IMR-90 (cell line): ENCODE data around the gene NIPAL1. TPM values are rescaled to one million over a fixed set of nuclear protein-coding genes. Genes with fewer than 3 reads are reported as not detected.

ENCODE experiments used
- ATAC-seq: fragments of 200-7000 bp; cut with Tn5 transposase; 2 replicates; pipeline ENCODE4 v1.9.1; 2020; ENCODE audit warnings: low read depth, mild to moderate bottlenecking, moderate library complexity
- BruUV-seq: library from RNA; stranded (reverse); fragments of 400-500 nt; replicated peaks from 2 replicates; lab custom pipeline; 2021; lab: Mats Ljungman, UMichigan
- CTCF ChIA-PET: fragments of 300-600 bp; formaldehyde crosslinking; extraction: SDS; loops from one replicate; lab custom pipeline; 2021; ENCODE audit warnings: antibody characterized with exemption; lab: Yijun Ruan, JAX
- POLR2A ChIA-PET: fragments of 300-600 bp; sonication (Branson Sonifier 250); formaldehyde crosslinking; loops from one replicate; lab custom pipeline; 2022; ENCODE audit warnings: antibody characterized with exemption; ENCODE audit not compliant: unreplicated experiment; lab: Charles Lee
- DNase-seq: peaks from one replicate; pipeline ENCODE4 v3.0.0; 2013
- H2AFZ ChIP-seq: replicated peaks from 2 replicates; pipeline ENCODE3; 2013; ENCODE audit warnings: low read length, mild to moderate bottlenecking; ENCODE audit not compliant: poor library complexity
- H2AK5ac ChIP-seq: 2 replicates; pipeline ENCODE4 v1.6.1; 2013; ENCODE audit warnings: low read depth, low read length, inconsistent platforms
- H2AK9ac ChIP-seq: replicated peaks from 2 replicates; pipeline ENCODE3; 2013; ENCODE audit warnings: mild to moderate bottlenecking, low read depth, low read length, moderate library complexity; ENCODE audit not compliant: poor library complexity
- H2BK120ac ChIP-seq: 2 replicates; pipeline ENCODE4 v1.6.1; 2013; ENCODE audit warnings: low read depth, low read length, inconsistent platforms
- H2BK15ac ChIP-seq: 3 replicates; pipeline ENCODE4 v1.6.1; 2013; ENCODE audit warnings: low read depth, low read length, inconsistent platforms
- H2BK20ac ChIP-seq: 2 replicates; pipeline ENCODE4 v1.6.1; 2013; ENCODE audit warnings: low read depth, mild to moderate bottlenecking, inconsistent platforms, low read length, moderate library complexity
- H2BK5ac ChIP-seq: 2 replicates; pipeline ENCODE4 v1.6.1; 2013; ENCODE audit warnings: mild to moderate bottlenecking, low read depth, low read length, inconsistent platforms; ENCODE audit not compliant: poor library complexity, severe bottlenecking
- H3K14ac ChIP-seq: replicated peaks from 2 replicates; pipeline ENCODE4 v1.6.1; 2013; ENCODE audit warnings: low read depth, low read length, inconsistent platforms
- H3K18ac ChIP-seq: 2 replicates; pipeline ENCODE4 v1.6.1; 2013; ENCODE audit warnings: low read depth, low read length, control low read depth
- H3K23ac ChIP-seq: 2 replicates; pipeline ENCODE4 v1.6.1; 2013; ENCODE audit warnings: low read depth, low read length, inconsistent platforms
- H3K27ac ChIP-seq: 2 replicates; pipeline ENCODE4 v1.5.1; 2013; ENCODE audit warnings: mild to moderate bottlenecking, control low read depth, low read length; ENCODE audit not compliant: insufficient read depth
- H3K27me3 ChIP-seq: 2 replicates; pipeline ENCODE4 v1.6.1; 2013; ENCODE audit warnings: low read length; ENCODE audit not compliant: control insufficient read depth, insufficient read depth
- H3K36me3 ChIP-seq: 2 replicates; pipeline ENCODE4 v1.6.1; 2013; ENCODE audit warnings: low read length, mixed read lengths; ENCODE audit not compliant: control insufficient read depth, insufficient read depth
- H3K4ac ChIP-seq: 2 replicates; pipeline ENCODE4 v1.6.1; 2013; ENCODE audit warnings: low read depth, low read length, inconsistent platforms
- H3K4me1 ChIP-seq: 2 replicates; pipeline ENCODE4 v1.6.1; 2013; ENCODE audit warnings: low read length, mixed read lengths; ENCODE audit not compliant: control insufficient read depth, insufficient read depth
- H3K4me2 ChIP-seq: 2 replicates; pipeline ENCODE4 v1.6.1; 2013; ENCODE audit warnings: low read depth, mild to moderate bottlenecking, control low read depth, low read length, moderate library complexity
- H3K4me3 ChIP-seq: 2 replicates; pipeline ENCODE4 v1.5.1; 2013; ENCODE audit warnings: low read depth, mild to moderate bottlenecking, control low read depth, low read length, moderate library complexity; ENCODE audit not compliant: insufficient read depth
- H3K56ac ChIP-seq: 2 replicates; pipeline ENCODE4 v1.6.1; 2013; ENCODE audit warnings: low read length, inconsistent platforms; ENCODE audit not compliant: insufficient read depth; ENCODE audit errors: extremely low read depth
- H3K79me1 ChIP-seq, 2 experiments: 2 replicates each; pipeline ENCODE4 v1.6.1; 2013; ENCODE audit warnings: low read length in 2 of 2, inconsistent platforms in 1 of 2, low read depth in 1 of 2
- H3K9ac ChIP-seq: 2 replicates; pipeline ENCODE4 v1.6.1; 2013; ENCODE audit warnings: low read depth, low read length, control low read depth
- H3K9me1 ChIP-seq: 2 replicates; pipeline ENCODE4 v1.6.1; 2013; ENCODE audit warnings: low read length, inconsistent platforms; ENCODE audit not compliant: insufficient read depth
- H3K9me3 ChIP-seq: 2 replicates; pipeline ENCODE4 v1.6.1; 2013; ENCODE audit warnings: low read length; ENCODE audit not compliant: control insufficient read depth, insufficient read depth
- H4K20me1 ChIP-seq: 2 replicates; pipeline ENCODE4 v1.6.1; 2013; ENCODE audit warnings: low read length, inconsistent platforms; ENCODE audit not compliant: insufficient read depth
- H4K5ac ChIP-seq: 2 replicates; pipeline ENCODE4 v1.6.1; 2013; ENCODE audit warnings: mild to moderate bottlenecking, low read depth, low read length, control low read depth
- H4K8ac ChIP-seq, 2 experiments: 2 replicates each; pipeline ENCODE4 v1.6.1; 2013; ENCODE audit warnings: low read depth in 2 of 2, low read length in 2 of 2, control low read depth in 1 of 2, inconsistent platforms in 1 of 2
- H4K91ac ChIP-seq: 2 replicates; pipeline ENCODE4 v1.6.1; 2013; ENCODE audit warnings: low read depth, low read length, inconsistent platforms; ENCODE audit not compliant: insufficient read depth
- BHLHE40 ChIP-seq: fragments of 150-350 bp; IDR thresholded peaks from 2 replicates; pipeline ENCODE4 v1.6.1; 2016; ENCODE audit warnings: mild to moderate bottlenecking, low read depth, low read length
- CEBPB ChIP-seq: IDR thresholded peaks from 2 replicates; pipeline ENCODE4 v1.6.1; 2012; ENCODE audit warnings: low read depth, low read length, improper control_type of control experiment
- CHD1 ChIP-seq: IDR thresholded peaks from 2 replicates; pipeline ENCODE4 v1.6.1; 2012; ENCODE audit warnings: low read depth, low read length, improper control_type of control experiment
- FOS ChIP-seq: fragments of 150-350 bp; IDR thresholded peaks from 2 replicates; pipeline ENCODE4 v1.6.1; 2016; ENCODE audit warnings: low read depth, low read length
- MAFK ChIP-seq: IDR thresholded peaks from 2 replicates; pipeline ENCODE4 v1.6.1; 2012; ENCODE audit warnings: low read depth, low read length, improper control_type of control experiment
- MAZ ChIP-seq: IDR thresholded peaks from 2 replicates; pipeline ENCODE4 v1.6.1; 2012; ENCODE audit warnings: low read depth, mild to moderate bottlenecking, low read length, improper control_type of control experiment, moderate library complexity, borderline replicate concordance
- MXI1 ChIP-seq: IDR thresholded peaks from 2 replicates; pipeline ENCODE4 v1.6.1; 2012; ENCODE audit warnings: low read depth, mild to moderate bottlenecking, low read length, moderate library complexity, borderline replicate concordance
- NFE2L2 ChIP-seq: fragments of 150-350 bp; IDR thresholded peaks from 2 replicates; pipeline ENCODE4 v1.6.1; 2016; ENCODE audit warnings: low read depth, mild to moderate bottlenecking, low read length
- POLR2A ChIP-seq: IDR thresholded peaks from 2 replicates; pipeline ENCODE4 v1.6.1; 2012; ENCODE audit warnings: mild to moderate bottlenecking, low read depth, low read length
- RAD21 ChIP-seq: IDR thresholded peaks from 2 replicates; pipeline ENCODE4 v1.6.1; 2012; ENCODE audit warnings: low read length, improper control_type of control experiment
- RCOR1 ChIP-seq: IDR thresholded peaks from 2 replicates; pipeline ENCODE4 v1.6.1; 2012; ENCODE audit warnings: mild to moderate bottlenecking, low read length, improper control_type of control experiment; ENCODE audit not compliant: insufficient replicate concordance
- RFX5 ChIP-seq: IDR thresholded peaks from 2 replicates; pipeline ENCODE4 v1.8.0; 2012; ENCODE audit warnings: low read depth, mild to moderate bottlenecking, low read length, moderate library complexity
- SMC3 ChIP-seq: fragments of 150-350 bp; IDR thresholded peaks from 2 replicates; pipeline ENCODE4 v1.6.1; 2016; ENCODE audit warnings: low read depth, mild to moderate bottlenecking, antibody characterized with exemption, low read length, moderate library complexity
- WGBS, 2 experiments: methylation state at CpG; one replicate each; pipeline versions ENCODE4 v1.1.5 to v1.1.7; 2013; ENCODE audit warnings: missing lambda C conversion rate in 2 of 2; ENCODE audit not compliant: insufficient read length in 1 of 2; ENCODE audit errors: extremely low coverage in 2 of 2; 5-methylcytosine and 5-hydroxymethylcytosine counted together
- dilution Hi-C: fragments of 300-500 bp; cut with HindIII; formaldehyde crosslinking; loops from one replicate; pipeline ENCODE4 v1.14.3; 2018; ENCODE audit warnings: low sequenced_read_pairs; ENCODE audit not compliant: unreplicated experiment
- in situ Hi-C: fragments of 300-500 bp; cut with MboI; formaldehyde crosslinking; loops from 3 replicates; pipeline ENCODE4 v1.14.3; 2019; ENCODE audit warnings: low sequenced_read_pairs, inconsistent platforms, mixed read lengths
- intact Hi-C: fragments of 100-400 bp; cut with micrococcal nuclease; formaldehyde crosslinking; loops from 2 replicates; pipeline ENCODE4 v1.10.0; 2022
- polyA plus RNA-seq, 3 experiments: library from polyadenylated mRNA; depleted of rRNA; stranded (reverse); fragments of >200 nt; gene quantifications; 2 replicates each; pipeline ENCODE4 v1.2.3, GENCODE V29; 2012; ENCODE audit warnings: low replicate concordance in 1 of 3
- total RNA-seq: library from RNA; depleted of rRNA; stranded (reverse); fragments of >200 nt; gene quantifications from 2 replicates; pipeline ENCODE4 v1.2.3, GENCODE V29; 2012
- TF ChIP-seq, protein P1 (sequence below): fragments of 150-350 bp; IDR thresholded peaks from 2 replicates; pipeline ENCODE4 v1.6.1; 2017; ENCODE audit warnings: mild to moderate bottlenecking, antibody characterized with exemption, low read length, low read depth
- TF ChIP-seq, protein P2 (sequence below): fragments of 150-350 bp; IDR thresholded peaks from 2 replicates; pipeline ENCODE4 v1.6.1; 2016; ENCODE audit warnings: low read depth, mild to moderate bottlenecking, low read length, moderate library complexity, borderline replicate concordance
- TF ChIP-seq, protein P3 (sequence below): conservative IDR thresholded peaks from 2 replicates; pipeline ENCODE4 v1.5.1; 2012; ENCODE audit warnings: mild to moderate bottlenecking, low read depth, low read length, improper control_type of control experiment

The NIPAL1 gene
- total and polyA plus RNA-seq, 2 of the 4 experiments (the other 2 are of a cell fraction), result 0.89 to 1.1 TPM

DNA sequence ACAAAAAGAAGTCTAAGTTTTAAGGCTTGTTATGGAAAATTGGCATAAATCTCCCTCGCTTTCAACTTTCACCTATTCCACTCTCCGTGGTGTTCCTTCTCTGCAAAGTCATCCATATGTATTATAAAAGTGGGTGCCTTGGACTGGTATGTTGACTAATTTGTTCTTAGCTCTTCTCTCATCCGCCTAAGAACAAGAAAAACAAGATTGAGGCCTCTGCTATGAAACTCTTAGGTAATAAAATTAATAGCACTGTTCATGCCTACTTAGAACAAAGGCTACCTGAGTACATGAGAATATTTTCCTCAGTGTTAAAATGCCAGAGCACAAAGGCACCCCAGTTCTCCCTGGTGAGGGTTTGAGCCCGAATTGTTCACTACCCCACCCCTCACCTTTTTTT is 1.4 kb upstream of the NIPAL1 start:
- CTCF ChIA-PET, result interaction anchor here (0.7 kb wide), 1 partner anchor 75 kb away, joined by 3 read pairs; no protein-coding TSS in a partner anchor
- Histone ChIP-seq H2BK5ac (no peak overlapping the region), H3K27me3 (peaks cover 10% of the 10 kb centered on the region), H3K18ac (no peak overlapping the region), H3K56ac (no peak overlapping the region), H3K9ac (no peak overlapping the region), H4K91ac (no peak overlapping the region), H3K14ac (no peak overlapping the region), H2AK9ac (no peak overlapping the region), H4K20me1 (no peaks in the 10 kb centered on the region), H3K4me2 (no peak overlapping the region), H2AK5ac (no peak overlapping the region), H4K8ac (no peak overlapping the region), H3K23ac (no peak overlapping the region), H2BK120ac (no peak overlapping the region), H4K5ac (no peak overlapping the region), H2BK15ac (no peak overlapping the region), H3K9me1 (no peaks in the 10 kb centered on the region; the same call in 1 of the 2 replicates), H2BK20ac (no peak overlapping the region), H2AFZ (no peak overlapping the region), H3K27ac (no peak overlapping the region), H3K36me3 (no peaks in the 10 kb centered on the region), H3K4me3 (no peak overlapping the region), H3K4ac (no peak overlapping the region), H3K4me1 (no peaks in the 10 kb centered on the region), H3K9me3 (no peaks in the 10 kb centered on the region), H3K79me1 (no peaks in the 10 kb centered on the region)
- ATAC-seq (no peak), DNase-seq (no peak)
- intact Hi-C loops (loop anchor here (5.0 kb wide), 2 partner anchors 72 to 127 kb away; no protein-coding TSS in a partner anchor), dilution Hi-C loops (no loop called here), in situ Hi-C loops (no loop called here)
- WGBS, 2 experiments, result no CpG with 5 or more reads among the region's 4 CpGs
- TF ChIP-seq MAFK (no peak), NFE2L2 (no peak), RAD21 (no peak), CHD1 (no peak), RCOR1 (no peak), FOS (no peak), SMC3 (no peak), RFX5 (no peak), MXI1 (no peak), MAZ (no peak), CEBPB (no peak), POLR2A (no peak), BHLHE40 (no peak)
- TF ChIP-seq, protein P1, sequence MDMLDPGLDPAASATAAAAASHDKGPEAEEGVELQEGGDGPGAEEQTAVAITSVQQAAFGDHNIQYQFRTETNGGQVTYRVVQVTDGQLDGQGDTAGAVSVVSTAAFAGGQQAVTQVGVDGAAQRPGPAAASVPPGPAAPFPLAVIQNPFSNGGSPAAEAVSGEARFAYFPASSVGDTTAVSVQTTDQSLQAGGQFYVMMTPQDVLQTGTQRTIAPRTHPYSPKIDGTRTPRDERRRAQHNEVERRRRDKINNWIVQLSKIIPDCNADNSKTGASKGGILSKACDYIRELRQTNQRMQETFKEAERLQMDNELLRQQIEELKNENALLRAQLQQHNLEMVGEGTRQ, result no peak
- TF ChIP-seq, protein P2, sequence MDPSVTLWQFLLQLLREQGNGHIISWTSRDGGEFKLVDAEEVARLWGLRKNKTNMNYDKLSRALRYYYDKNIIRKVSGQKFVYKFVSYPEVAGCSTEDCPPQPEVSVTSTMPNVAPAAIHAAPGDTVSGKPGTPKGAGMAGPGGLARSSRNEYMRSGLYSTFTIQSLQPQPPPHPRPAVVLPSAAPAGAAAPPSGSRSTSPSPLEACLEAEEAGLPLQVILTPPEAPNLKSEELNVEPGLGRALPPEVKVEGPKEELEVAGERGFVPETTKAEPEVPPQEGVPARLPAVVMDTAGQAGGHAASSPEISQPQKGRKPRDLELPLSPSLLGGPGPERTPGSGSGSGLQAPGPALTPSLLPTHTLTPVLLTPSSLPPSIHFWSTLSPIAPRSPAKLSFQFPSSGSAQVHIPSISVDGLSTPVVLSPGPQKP, result no peak
- TF ChIP-seq, protein P3, sequence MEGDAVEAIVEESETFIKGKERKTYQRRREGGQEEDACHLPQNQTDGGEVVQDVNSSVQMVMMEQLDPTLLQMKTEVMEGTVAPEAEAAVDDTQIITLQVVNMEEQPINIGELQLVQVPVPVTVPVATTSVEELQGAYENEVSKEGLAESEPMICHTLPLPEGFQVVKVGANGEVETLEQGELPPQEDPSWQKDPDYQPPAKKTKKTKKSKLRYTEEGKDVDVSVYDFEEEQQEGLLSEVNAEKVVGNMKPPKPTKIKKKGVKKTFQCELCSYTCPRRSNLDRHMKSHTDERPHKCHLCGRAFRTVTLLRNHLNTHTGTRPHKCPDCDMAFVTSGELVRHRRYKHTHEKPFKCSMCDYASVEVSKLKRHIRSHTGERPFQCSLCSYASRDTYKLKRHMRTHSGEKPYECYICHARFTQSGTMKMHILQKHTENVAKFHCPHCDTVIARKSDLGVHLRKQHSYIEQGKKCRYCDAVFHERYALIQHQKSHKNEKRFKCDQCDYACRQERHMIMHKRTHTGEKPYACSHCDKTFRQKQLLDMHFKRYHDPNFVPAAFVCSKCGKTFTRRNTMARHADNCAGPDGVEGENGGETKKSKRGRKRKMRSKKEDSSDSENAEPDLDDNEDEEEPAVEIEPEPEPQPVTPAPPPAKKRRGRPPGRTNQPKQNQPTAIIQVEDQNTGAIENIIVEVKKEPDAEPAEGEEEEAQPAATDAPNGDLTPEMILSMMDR, result no peak
- BruUV-seq, result no TSS peak
- POLR2A ChIA-PET, result no interaction called here
